ENCODE results near the gene FAF1. TPM values are rescaled to one million over a fixed set of nuclear protein-coding genes. Genes with fewer than 3 reads are reported as not detected.

The FAF1 gene
- total RNA-seq, 4 donors from 2014 or later: 23.8 to 64.6 (median 43.9) TPM

DNA sequence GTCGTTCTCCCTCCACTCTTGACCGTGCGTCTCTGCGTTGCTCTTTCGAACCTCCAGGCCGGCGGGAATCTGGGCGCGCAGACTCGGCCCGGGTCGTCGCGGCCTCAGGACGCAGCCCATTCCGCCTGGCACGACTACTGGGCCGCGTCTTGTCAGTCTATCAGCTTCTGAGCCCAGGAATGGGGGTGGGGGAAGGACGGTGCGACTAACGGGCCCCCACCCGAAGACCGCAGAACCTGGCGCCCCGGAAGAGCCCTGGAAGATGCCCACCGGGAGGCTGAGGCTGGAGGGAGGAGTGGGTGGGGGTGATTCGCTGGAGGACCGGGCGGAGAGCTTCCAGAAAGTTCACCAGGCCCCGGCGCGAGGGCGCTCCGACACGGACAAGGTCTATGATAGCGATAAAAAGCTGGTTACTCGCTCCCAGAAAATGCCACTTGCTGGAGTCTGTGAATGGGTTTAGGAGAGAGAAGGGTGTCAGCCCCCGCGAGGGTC lies 535.1 kb downstream of the FAF1 start:
- Histone ChIP-seq H3K9me3 (no peaks in the 10 kb centered on the region), H3K4me1 (peaks cover 22 to 81% (median 34%) of the 10 kb centered on the region in 3 donors), H3K27me3 (peaks cover 0 to 100% (median 41%) of the 10 kb centered on the region in 4 donors), H3K27ac (peak overlapping the region in 1 of 4 donors; percentile 72), H3K36me3 (no peaks in the 10 kb centered on the region), H3K4me3 (peak overlapping the region; percentile 47 to 71 (median 57))
- DNase-seq: no peak
- TF ChIP-seq POLR2A (IDR thresholded peaks at IDR 0.05): no peak
- TF ChIP-seq, protein P1, sequence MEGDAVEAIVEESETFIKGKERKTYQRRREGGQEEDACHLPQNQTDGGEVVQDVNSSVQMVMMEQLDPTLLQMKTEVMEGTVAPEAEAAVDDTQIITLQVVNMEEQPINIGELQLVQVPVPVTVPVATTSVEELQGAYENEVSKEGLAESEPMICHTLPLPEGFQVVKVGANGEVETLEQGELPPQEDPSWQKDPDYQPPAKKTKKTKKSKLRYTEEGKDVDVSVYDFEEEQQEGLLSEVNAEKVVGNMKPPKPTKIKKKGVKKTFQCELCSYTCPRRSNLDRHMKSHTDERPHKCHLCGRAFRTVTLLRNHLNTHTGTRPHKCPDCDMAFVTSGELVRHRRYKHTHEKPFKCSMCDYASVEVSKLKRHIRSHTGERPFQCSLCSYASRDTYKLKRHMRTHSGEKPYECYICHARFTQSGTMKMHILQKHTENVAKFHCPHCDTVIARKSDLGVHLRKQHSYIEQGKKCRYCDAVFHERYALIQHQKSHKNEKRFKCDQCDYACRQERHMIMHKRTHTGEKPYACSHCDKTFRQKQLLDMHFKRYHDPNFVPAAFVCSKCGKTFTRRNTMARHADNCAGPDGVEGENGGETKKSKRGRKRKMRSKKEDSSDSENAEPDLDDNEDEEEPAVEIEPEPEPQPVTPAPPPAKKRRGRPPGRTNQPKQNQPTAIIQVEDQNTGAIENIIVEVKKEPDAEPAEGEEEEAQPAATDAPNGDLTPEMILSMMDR (IDR thresholded peaks at IDR 0.05): no peak
- WGBS, 2 donors: 8 to 15% methylated on average over 17 of the region's 40 CpGs
- intact Hi-C loops (cut with DNase I): no loop called here

DNA sequence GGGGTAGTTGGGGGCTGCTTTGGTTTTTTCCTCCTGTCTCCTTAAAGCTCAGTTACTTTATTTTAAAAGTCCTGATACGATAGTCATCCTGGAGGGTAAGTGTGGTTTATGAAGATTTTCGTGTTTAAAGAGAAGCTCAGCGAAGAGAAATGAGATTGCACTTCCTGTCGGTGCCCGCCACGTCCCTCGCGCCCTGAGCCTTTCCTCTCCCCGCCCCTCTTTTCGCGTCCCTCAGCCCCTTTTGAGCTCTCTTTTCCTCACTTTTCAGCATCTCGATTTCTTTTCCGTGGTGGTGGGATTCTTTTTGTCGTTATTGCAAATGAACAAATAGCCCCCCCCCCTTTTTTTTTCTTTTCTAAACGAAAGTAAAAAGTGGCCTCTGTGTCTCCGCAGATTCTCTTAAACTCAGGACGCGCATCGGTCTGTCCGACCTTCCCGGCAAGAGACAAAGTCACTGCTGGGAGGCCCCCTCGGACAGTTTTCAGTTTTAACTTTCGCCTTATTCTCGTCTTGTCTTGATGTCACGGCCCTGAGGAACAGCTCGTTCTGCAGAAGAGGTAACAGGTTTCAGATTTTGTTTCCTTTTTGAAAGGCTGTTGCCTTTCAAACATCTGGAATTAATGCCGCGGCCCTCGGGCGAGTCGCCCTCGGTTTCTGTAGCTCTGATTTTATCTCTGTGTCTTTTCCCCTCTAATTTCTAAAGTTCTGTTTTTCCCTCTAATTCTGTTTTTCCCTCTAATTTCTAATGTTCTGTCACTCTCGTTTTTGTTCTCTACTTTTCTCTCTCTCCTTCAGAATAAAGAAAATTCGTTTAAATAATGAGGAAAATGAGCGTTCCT lies 535.8 kb downstream of the FAF1 start:
- Histone ChIP-seq H3K4me1 (peaks cover 22 to 86% (median 36%) of the 10 kb centered on the region in 3 donors), H3K36me3 (peaks cover 0 to 6% (median 0%) of the 10 kb centered on the region in 3 donors), H3K27ac (peak overlapping the region in 3 of 4 donors; percentile 5 to 72 (median 39)), H3K9me3 (no peaks in the 10 kb centered on the region), H3K27me3 (peaks cover 0 to 100% (median 46%) of the 10 kb centered on the region in 4 donors), H3K4me3 (peak overlapping the region; percentile 47 to 71 (median 57))
- TF ChIP-seq, protein P1 (IDR thresholded peaks at IDR 0.05): no peak
- no peak for TF ChIP-seq POLR2A (IDR thresholded peaks at IDR 0.05)
- DNase-seq: no peak
- intact Hi-C loops (cut with DNase I): no loop called here
- WGBS, 2 donors: 5 to 7% methylated on average over 33 to 35 of the region's 35 CpGs

DNA sequence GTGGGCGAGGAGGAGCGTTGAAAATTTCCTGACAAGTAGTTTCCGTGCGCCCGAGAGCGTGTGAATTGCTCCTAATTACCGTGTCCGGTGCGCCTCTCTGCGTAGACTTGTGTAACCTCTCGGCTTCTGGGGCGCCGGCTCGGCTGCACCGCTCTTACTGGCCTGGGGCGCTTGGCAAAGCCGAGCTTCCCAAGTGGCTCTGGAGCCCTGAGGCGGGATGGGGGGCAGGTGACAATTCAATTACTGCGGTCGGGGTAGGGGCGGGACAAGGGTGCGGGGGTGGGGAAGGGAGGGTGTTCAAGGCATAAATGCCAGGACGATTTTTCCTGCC lies 536.4 kb downstream of the FAF1 start:
- Histone ChIP-seq H3K4me3 (peak overlapping the region; percentile 47 to 71 (median 57)), H3K4me1 (peaks cover 25 to 92% (median 38%) of the 10 kb centered on the region in 3 donors), H3K27ac (peak overlapping the region; percentile 5 to 72 (median 22)), H3K27me3 (peaks cover 0 to 100% (median 47%) of the 10 kb centered on the region in 4 donors), H3K9me3 (no peaks in the 10 kb centered on the region), H3K36me3 (peaks cover 0 to 10% (median 0%) of the 10 kb centered on the region in 3 donors)
- WGBS, 2 donors: 3 to 13% methylated on average over 8 to 22 of the region's 23 CpGs
- intact Hi-C loops (cut with DNase I): no loop called here
- DNase-seq: no peak
- TF ChIP-seq POLR2A (IDR thresholded peaks at IDR 0.05): no peak
- TF ChIP-seq, protein P1 (IDR thresholded peaks at IDR 0.05): no peak

DNA sequence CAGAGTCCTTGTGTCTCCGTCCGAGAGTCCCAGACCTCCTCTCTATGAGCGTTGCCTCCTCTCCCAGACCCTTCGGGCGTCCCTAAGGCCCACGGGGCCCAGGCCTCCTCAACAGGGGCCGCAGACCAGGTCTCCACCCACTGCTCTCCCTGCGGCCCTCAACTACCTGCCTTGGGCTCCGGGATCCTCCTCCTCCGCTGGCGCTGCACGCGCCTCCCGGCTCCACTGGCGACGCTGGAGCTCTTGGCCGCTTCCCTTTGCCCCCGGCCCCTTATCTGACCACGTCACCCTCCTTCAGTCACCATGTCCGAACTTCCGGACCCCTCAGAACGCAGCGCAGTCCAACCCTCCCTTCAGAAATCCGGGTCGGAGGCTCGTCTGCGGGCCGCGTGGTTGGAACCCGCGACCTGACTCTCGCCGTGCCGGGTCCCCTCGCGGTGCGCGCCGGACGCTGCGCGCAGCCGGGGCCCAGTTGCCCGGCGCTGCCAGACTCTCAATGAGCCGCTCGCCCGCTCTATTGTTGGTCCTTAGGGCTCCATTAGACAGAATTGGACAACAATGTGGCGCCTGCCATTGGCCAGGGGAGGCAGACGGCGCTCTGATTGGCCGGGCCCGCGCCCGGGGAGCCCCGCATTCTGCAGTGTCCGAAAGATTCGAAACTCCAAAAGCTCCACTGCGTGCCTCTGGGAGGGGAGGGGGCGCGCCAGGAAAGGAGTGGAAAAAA lies 537.0 kb downstream of the FAF1 start, which contains the start of gene DMRTA2:
DMRTA2 (minus strand) TSS at position 498 of the 724 bp plus-strand sequence. CDS start 1,907 bp downstream, outside the sequence.
- TF ChIP-seq POLR2A (IDR thresholded peaks at IDR 0.05): no peak
- TF ChIP-seq, protein P1 (IDR thresholded peaks at IDR 0.05): no peak
- Histone ChIP-seq H3K27ac (peak within 1 kb of the TSS; percentile 5 to 72 (median 48)), H3K4me1 (peaks cover 27 to 98% (median 41%) of the 10 kb centered on the region in 3 donors), H3K27me3 (peaks cover 0 to 100% (median 44%) of the 10 kb centered on the region in 4 donors), H3K4me3 (peak within 1 kb of the TSS; percentile 47 to 71 (median 57)), H3K9me3 (no peaks in the 10 kb centered on the region), H3K36me3 (peaks cover 0 to 16% (median 0%) of the 10 kb centered on the region in 3 donors)
- intact Hi-C loops (cut with DNase I): no loop called here
- no peak for DNase-seq
- 2 to 8% methylated on average over 29 to 35 of the region's 61 CpGs for WGBS, 2 donors

All from esophagus squamous epithelium (tissue), 5 donors.